HCT116 (cell line): Measurements from ENCODE around the gene MUSTN1. TPM values are rescaled to one million over a fixed set of nuclear protein-coding genes. Genes with fewer than 3 reads are reported as not detected.

Experiments
- ATAC-seq: fragments of 200-7000 bp; cut with Tn5 transposase; 2 replicates; pipeline ENCODE4 v1.9.1; 2020; ENCODE audit warnings: mild to moderate bottlenecking, moderate library complexity
- BruUV-seq: library from RNA; stranded (reverse); fragments of 400-500 nt; replicated peaks from 2 replicates; lab custom pipeline; 2021; lab: Mats Ljungman, UMichigan
- CTCF ChIA-PET: fragments of 300-600 bp; sonication (Branson Sonifier 250); formaldehyde crosslinking; loops from one replicate; lab custom pipeline; 2021; ENCODE audit warnings: antibody characterized with exemption; lab: Charles Lee
- POLR2A ChIA-PET: fragments of 300-600, 350-600 bp; sonication (Branson Sonifier 250); formaldehyde crosslinking; loops from one replicate; lab custom pipeline; 2021; ENCODE audit warnings: antibody characterized with exemption; lab: Charles Lee
- RAD21 ChIA-PET, 2 experiments: fragments of 300-600 bp; sonication (Branson Sonifier 250); formaldehyde crosslinking; loops; one replicate each; lab custom pipeline; 2023; ENCODE audit warnings: low total read pairs in 2 of 2; ENCODE audit not compliant: uncharacterized antibody in 2 of 2, unreplicated experiment in 2 of 2, low non-redundant PET in 1 of 2; lab: Charles Lee
- DNase-seq: peaks from one replicate; pipeline ENCODE4 v3.0.0-alpha.2; 2010; ENCODE audit warnings: low read depth, low spot score
- H2AFZ ChIP-seq: fragments of 200-600 bp; shearing (Covaris generic), sonication (generic); 2 replicates; pipeline ENCODE4 v1.6.1; 2017; ENCODE audit warnings: low read depth, mixed run types, mixed read lengths, antibody characterized with exemption, low read length; ENCODE audit not compliant: poor library complexity, severe bottlenecking
- H3K27ac ChIP-seq: 2 replicates; pipeline ENCODE4 v1.5.1; 2012; ENCODE audit warnings: low read depth, low read length
- H3K27me3 ChIP-seq: fragments of 200-600 bp; sonication (generic); 2 replicates; pipeline ENCODE4 v1.6.1; 2016; ENCODE audit warnings: mixed run types, low read length, mixed read lengths; ENCODE audit not compliant: insufficient read depth
- H3K36me3 ChIP-seq, 2 experiments: fragments of 200-500 bp in 1 of 2; fragments of 200-600 bp in 1 of 2; sonication (Bioruptor generic) in 1 of 2; sonication (generic) in 1 of 2; 2 replicates each; pipeline versions ENCODE4 v1.5.1 to v1.6.1; 2014 to 2016; ENCODE audit warnings: low read length in 2 of 2, inconsistent platforms in 1 of 2, mixed read lengths in 1 of 2, mixed run types in 1 of 2; ENCODE audit not compliant: insufficient read depth in 2 of 2, control insufficient read depth in 1 of 2
- H3K4me1 ChIP-seq, 2 experiments: fragments of 200-600 bp in 1 of 2; sonication (generic) in 1 of 2; 2 replicates each; pipeline versions ENCODE4 v1.5.1 to v1.6.1; 2012 to 2017; ENCODE audit warnings: low read length in 2 of 2, inconsistent platforms in 1 of 2, mild to moderate bottlenecking in 1 of 2, mixed read lengths in 1 of 2, mixed run types in 1 of 2, moderate library complexity in 1 of 2; ENCODE audit not compliant: insufficient read depth in 2 of 2, control insufficient read depth in 1 of 2
- H3K4me2 ChIP-seq: fragments of 200-600 bp; sonication (generic); 2 replicates; pipeline ENCODE4 v1.6.1; 2017; ENCODE audit warnings: mixed run types, low read length, mixed read lengths
- H3K4me3 ChIP-seq, 2 experiments: fragments of 200-600 bp in 1 of 2; sonication (generic) in 1 of 2; replicated peaks in 1 of 2; 2 replicates each; pipeline ENCODE4 v1.5.1; 2011 to 2016; ENCODE audit warnings: low read length in 2 of 2, control low read depth in 1 of 2, low read depth in 1 of 2, mild to moderate bottlenecking in 1 of 2, mixed read lengths in 1 of 2, mixed run types in 1 of 2
- H3K79me2 ChIP-seq: fragments of 200-600 bp; sonication (generic); 2 replicates; pipeline ENCODE4 v1.6.1; 2017; ENCODE audit warnings: mild to moderate bottlenecking, mixed run types, low read length, moderate library complexity, mixed read lengths; ENCODE audit not compliant: insufficient read depth
- H3K9ac ChIP-seq: fragments of 200-600 bp; sonication (generic); 2 replicates; pipeline ENCODE4 v1.6.1; 2016; ENCODE audit warnings: low read length, mixed read lengths
- H3K9me2 ChIP-seq: fragments of 200-600 bp; sonication (generic), shearing (Covaris generic); 2 replicates; pipeline ENCODE4 v1.6.1; 2017; ENCODE audit warnings: mixed run types, mild to moderate bottlenecking, moderate library complexity; ENCODE audit not compliant: insufficient read depth
- H3K9me3 ChIP-seq, 2 experiments: fragments of 200-500 bp in 1 of 2; fragments of 200-600 bp in 1 of 2; sonication (Bioruptor generic) in 1 of 2; sonication (generic) in 1 of 2; 2 replicates each; pipeline ENCODE4 v1.6.1; 2014 to 2017; ENCODE audit warnings: low read length in 2 of 2, mixed read lengths in 2 of 2, inconsistent platforms in 1 of 2, low read depth in 1 of 2, mild to moderate bottlenecking in 1 of 2, mixed run types in 1 of 2, moderate library complexity in 1 of 2; ENCODE audit not compliant: control insufficient read depth in 1 of 2, insufficient read depth in 1 of 2
- H4K20me1 ChIP-seq: fragments of 200-600 bp; sonication (generic), shearing (Covaris generic); 2 replicates; pipeline ENCODE4 v1.6.1; 2017; ENCODE audit warnings: mixed run types, mild to moderate bottlenecking, moderate library complexity; ENCODE audit not compliant: insufficient read depth
- CBX3 ChIP-seq: IDR thresholded peaks from 2 replicates; pipeline ENCODE4 v1.6.1; 2012; ENCODE audit warnings: low read depth
- EGR1 ChIP-seq: IDR thresholded peaks from 2 replicates; pipeline ENCODE4 v1.6.1; 2012; ENCODE audit warnings: low read depth
- ELF1 ChIP-seq: IDR thresholded peaks from 2 replicates; pipeline ENCODE4 v1.6.1; 2012; ENCODE audit warnings: low read depth, borderline replicate concordance
- EZH2 ChIP-seq: fragments of 200-600 bp; sonication (generic); IDR thresholded peaks from 2 replicates; pipeline ENCODE4 v1.6.1; 2017; ENCODE audit warnings: antibody characterized with exemption, mixed run types
- EZH2phosphoT487 ChIP-seq: fragments of 200-600 bp; IDR thresholded peaks from 2 replicates; pipeline ENCODE4 v1.6.1; 2018; ENCODE audit warnings: antibody characterized with exemption, borderline replicate concordance
- FOSL1 ChIP-seq: IDR thresholded peaks from 2 replicates; pipeline ENCODE4 v1.6.1; 2012; ENCODE audit warnings: low read depth
- JUND ChIP-seq: IDR thresholded peaks from 2 replicates; pipeline ENCODE4 v1.6.1; 2012
- POLR2A ChIP-seq: IDR thresholded peaks from 2 replicates; pipeline ENCODE4 v1.7.0; 2011; ENCODE audit warnings: borderline replicate concordance; ENCODE audit not compliant: insufficient read depth, insufficient read length; ENCODE audit errors: extremely low read depth
- POLR2AphosphoS5 ChIP-seq: IDR thresholded peaks from 2 replicates; pipeline ENCODE4 v1.6.1; 2011; ENCODE audit warnings: mild to moderate bottlenecking, low read depth, low read length, moderate library complexity
- SIN3A ChIP-seq: IDR thresholded peaks from 2 replicates; pipeline ENCODE4 v1.6.1; 2012; ENCODE audit warnings: low read depth
- SRF ChIP-seq: IDR thresholded peaks from 2 replicates; pipeline ENCODE4 v1.6.1; 2012; ENCODE audit warnings: low read depth
- YY1 ChIP-seq: IDR thresholded peaks from 2 replicates; pipeline ENCODE4 v1.6.1; 2011; ENCODE audit warnings: low read length, low read depth, moderate library complexity, mild to moderate bottlenecking; ENCODE audit not compliant: insufficient replicate concordance; ENCODE audit errors: extremely low read depth
- ZBTB33 ChIP-seq: IDR thresholded peaks from 2 replicates; pipeline ENCODE4 v1.6.1; 2011; ENCODE audit warnings: mild to moderate bottlenecking, low read length, moderate library complexity; ENCODE audit not compliant: insufficient replicate concordance; ENCODE audit errors: extremely low read depth
- ZFX ChIP-seq: fragments of 450-650 bp; IDR thresholded peaks from 2 replicates; pipeline ENCODE4 v1.6.1; 2017
- ZNF274 ChIP-seq: fragments of 200-500 bp; sonication (Bioruptor generic); IDR thresholded peaks from 2 replicates; pipeline ENCODE4 v1.6.1; 2014; ENCODE audit warnings: mild to moderate bottlenecking, low read depth, low read length, inconsistent platforms
- intact Hi-C: fragments of 100-400 bp; cut with micrococcal nuclease; formaldehyde crosslinking; loops from 2 replicates; pipeline ENCODE4 v1.10.0; 2022
- total RNA-seq: library from RNA; stranded (reverse); gene quantifications from one replicate; pipeline ENCODE4 v1.2.1, GENCODE V29; 2021; ENCODE audit not compliant: unreplicated experiment

The MUSTN1 gene
- total RNA-seq, 1 experiment from 2014 or later: 0.44 TPM

- intact Hi-C loops: no loop called here
- Histone ChIP-seq H3K4me1 (peaks cover 20 to 22% of the 10 kb centered on the region in 2 experiments), H3K79me2 (no peaks in the 10 kb centered on the region), H3K9me2 (no peaks in the 10 kb centered on the region), H3K27ac (no peak overlapping the region), H2AFZ (no peak overlapping the region), H3K4me2 (no peak overlapping the region), H3K9ac (no peak overlapping the region), H3K4me3 (no peak overlapping the region), H3K9me3 (no peaks in the 10 kb centered on the region), H3K36me3 (no peaks in the 10 kb centered on the region), H4K20me1 (no peaks in the 10 kb centered on the region), H3K27me3 (no peaks in the 10 kb centered on the region)
- RAD21 ChIA-PET: no interaction called here
- CTCF ChIA-PET: no interaction called here
- DNase-seq (no peak), ATAC-seq (no peak)
- TF ChIP-seq EZH2: no peak
- TF ChIP-seq ELF1: no peak
- TF ChIP-seq EZH2phosphoT487: no peak
- TF ChIP-seq ZFX: no peak
- TF ChIP-seq POLR2A: no peak
- TF ChIP-seq FOSL1: no peak
- no peak for TF ChIP-seq ZNF274
- no peak for TF ChIP-seq YY1
- no peak for TF ChIP-seq EGR1
- no peak for TF ChIP-seq CBX3
- no peak for TF ChIP-seq JUND
- no peak for TF ChIP-seq ZBTB33
- no peak for TF ChIP-seq SRF
- TF ChIP-seq POLR2AphosphoS5: no peak
- no peak for TF ChIP-seq SIN3A
- BruUV-seq: no TSS peak
- POLR2A ChIA-PET: no interaction called here
These were observed 4.8 kb downstream of the MUSTN1 start for GRCh38 chr3:52829906-52830463.
